DMS 273 treated with DMSO at 0.1 percent for 48 hours (cell line): ENCODE data around the gene SH3GL3.

Source experiments
- DNase-seq: peaks from one replicate; lab custom pipeline; 2025; lab: John Stamatoyannopoulos, UW

The SH3GL3 gene

GRCh38 chr15:83503595-83504364 lies 56.6 kb downstream of the SH3GL3 start:
- DNase-seq = no peak

- DNase-seq = no peak
Measured at GRCh38 chr15:83504365-83504764, 57.2 kb downstream of the SH3GL3 start.

- no peak for DNase-seq
Measured at GRCh38 chr15:83510001-83510400, 62.9 kb downstream of the SH3GL3 start.

GRCh38 chr15:83512459-83512858 lies 65.3 kb downstream of the SH3GL3 start:
- DNase-seq = no peak

GRCh38 chr15:83514584-83514983 lies 67.4 kb downstream of the SH3GL3 start:
- DNase-seq = no peak

- no peak for DNase-seq
Measured at GRCh38 chr15:83515164-83515563, 68.0 kb downstream of the SH3GL3 start.

GRCh38 chr15:83516935-83517334 lies 69.8 kb downstream of the SH3GL3 start:
- no peak for DNase-seq

GRCh38 chr15:83526319-83526718 lies 79.2 kb downstream of the SH3GL3 start:
- DNase-seq = no peak

GRCh38 chr15:83533410-83533962 lies 86.3 kb downstream of the SH3GL3 start:
- DNase-seq = no peak

GRCh38 chr15:83537606-83538005 lies 90.5 kb downstream of the SH3GL3 start:
- no peak for DNase-seq

- no peak for DNase-seq
Measured at GRCh38 chr15:83538682-83539081, 91.5 kb downstream of the SH3GL3 start.

GRCh38 chr15:83545804-83546511 lies 98.8 kb downstream of the SH3GL3 start:
- DNase-seq = no peak

GRCh38 chr15:83546512-83546888 lies 99.4 kb downstream of the SH3GL3 start:
- DNase-seq = no peak

GRCh38 chr15:83547168-83547567 lies 100.0 kb downstream of the SH3GL3 start:
- no peak for DNase-seq

- no peak for DNase-seq
Measured at GRCh38 chr15:83549623-83550022, 102.5 kb downstream of the SH3GL3 start.

- no peak for DNase-seq
Measured at GRCh38 chr15:83554558-83554957, 107.4 kb downstream of the SH3GL3 start.

- no peak for DNase-seq
Measured at GRCh38 chr15:83555383-83555782, 108.2 kb downstream of the SH3GL3 start.

GRCh38 chr15:83556068-83556467 lies 108.9 kb downstream of the SH3GL3 start:
- no peak for DNase-seq

- DNase-seq = no peak
Measured at GRCh38 chr15:83556754-83557153, 109.6 kb downstream of the SH3GL3 start.

GRCh38 chr15:83558146-83558545 lies 111.0 kb downstream of the SH3GL3 start:
- no peak for DNase-seq

- no peak for DNase-seq
Measured at GRCh38 chr15:83559310-83559966, 112.3 kb downstream of the SH3GL3 start.

- DNase-seq = no peak
Measured at GRCh38 chr15:83561661-83562060, 114.5 kb downstream of the SH3GL3 start.

- DNase-seq = no peak
Measured at GRCh38 chr15:83565138-83565537, 118.0 kb downstream of the SH3GL3 start.
